Panc1 (cell line): ENCODE results near the gene FHL2. TPM values are rescaled to one million over a fixed set of nuclear protein-coding genes. Genes with fewer than 3 reads are reported as not detected.

Source experiments
- ATAC-seq: fragments of 200-7000 bp; cut with Tn5 transposase; 2 replicates; pipeline ENCODE4 v1.9.1; 2020; ENCODE audit warnings: mild to moderate bottlenecking, moderate library complexity
- BruUV-seq: library from RNA; stranded (reverse); fragments of 400-500 nt; replicated peaks from 2 replicates; lab custom pipeline; 2021; lab: Mats Ljungman, UMichigan
- CTCF ChIA-PET: fragments of 300-600 bp; sonication (Branson Sonifier 250); formaldehyde crosslinking; loops from one replicate; lab custom pipeline; 2022; ENCODE audit warnings: antibody characterized with exemption; lab: Charles Lee
- POLR2A ChIA-PET: fragments of 300-600 bp; sonication (Branson Sonifier 250); formaldehyde crosslinking; loops from one replicate; lab custom pipeline; 2022; ENCODE audit warnings: antibody characterized with exemption; lab: Charles Lee
- DNase-seq: peaks from one replicate; pipeline ENCODE4 v3.0.0-alpha.2; 2010; ENCODE audit warnings: low read depth, low spot score
- H3K27ac ChIP-seq: 2 replicates; pipeline ENCODE4 v1.5.1; 2011; ENCODE audit warnings: mild to moderate bottlenecking, low read length, inconsistent platforms
- H3K27me3 ChIP-seq: fragments of 200-500 bp; sonication (Bioruptor generic); 2 replicates; pipeline ENCODE4 v1.6.0; 2014; ENCODE audit warnings: low read length, inconsistent platforms; ENCODE audit not compliant: control insufficient read depth, insufficient read depth
- H3K36me3 ChIP-seq: fragments of 200-500 bp; sonication (Bioruptor generic); 2 replicates; pipeline ENCODE4 v1.5.1; 2014; ENCODE audit warnings: inconsistent platforms, mild to moderate bottlenecking, low read length, moderate library complexity; ENCODE audit not compliant: control insufficient read depth, insufficient read depth
- H3K4me1 ChIP-seq: 2 replicates; pipeline ENCODE4 v1.5.1; 2011; ENCODE audit warnings: inconsistent platforms, mild to moderate bottlenecking, low read length, moderate library complexity; ENCODE audit not compliant: control insufficient read depth, insufficient read depth
- H3K4me3 ChIP-seq, 2 experiments: 2 replicates each; pipeline ENCODE4 v1.5.1; 2011 to 2012; ENCODE audit warnings: low read depth in 2 of 2, low read length in 2 of 2, mild to moderate bottlenecking in 2 of 2, inconsistent platforms in 1 of 2, moderate library complexity in 1 of 2
- H3K9me3 ChIP-seq: fragments of 200-500 bp; sonication (Bioruptor generic); 2 replicates; pipeline ENCODE4 v1.5.1; 2014; ENCODE audit warnings: low read depth, mild to moderate bottlenecking, inconsistent platforms, low read length, moderate library complexity; ENCODE audit not compliant: control insufficient read depth, insufficient read depth
- CTCF ChIP-seq: fragments of 450-650 bp; IDR thresholded peaks from 2 replicates; pipeline ENCODE4 v1.5.1; 2017; ENCODE audit warnings: mild to moderate bottlenecking
- POLR2AphosphoS5 ChIP-seq: IDR thresholded peaks from 2 replicates; pipeline ENCODE4 v1.6.1; 2012; ENCODE audit warnings: mild to moderate bottlenecking, low read depth, low read length, moderate library complexity
- REST ChIP-seq, 2 experiments: IDR thresholded peaks; 2 replicates each; pipeline ENCODE4 v1.6.1; 2011 to 2012; ENCODE audit warnings: low read depth in 2 of 2, control low read depth in 1 of 2, low read length in 1 of 2, mild to moderate bottlenecking in 1 of 2, moderate library complexity in 1 of 2; ENCODE audit not compliant: insufficient read depth in 1 of 2
- SIN3A ChIP-seq: IDR thresholded peaks from 2 replicates; pipeline ENCODE4 v1.6.1; 2012; ENCODE audit warnings: low read depth, mild to moderate bottlenecking, low read length, moderate library complexity, borderline replicate concordance; ENCODE audit not compliant: insufficient read depth
- TCF7L2 ChIP-seq: IDR thresholded peaks from 2 replicates; pipeline ENCODE4 v1.6.1; 2011; ENCODE audit warnings: mild to moderate bottlenecking, low read depth, low read length, inconsistent platforms
- in situ Hi-C: cut with HindIII; loops from 2 replicates; pipeline ENCODE4 v1.10.0; 2016; ENCODE audit warnings: low sequenced_read_pairs, low pct_unique_long_range_greater_than_20kb
- intact Hi-C: fragments of 100-400 bp; cut with micrococcal nuclease; formaldehyde crosslinking; loops from one replicate; pipeline ENCODE4 v1.10.0; 2022; ENCODE audit not compliant: unreplicated experiment
- total RNA-seq: library from RNA; stranded (reverse); gene quantifications from one replicate; pipeline ENCODE4 v1.2.1, GENCODE V29; 2021; ENCODE audit not compliant: unreplicated experiment

The FHL2 gene
- total RNA-seq, 1 experiment from 2014 or later = 378 TPM

GRCh38 chr2:105415007-105415406 is 16.2 kb upstream of the FHL2 start:
- ChIA-PET POLR2A (no interaction called here), CTCF (no interaction called here)
- Histone ChIP-seq H3K4me3 (no peak overlapping the region), H3K36me3 (no peaks in the 10 kb centered on the region), H3K9me3 (peaks cover 13% of the 10 kb centered on the region; the same call in 1 of the 2 replicates), H3K4me1 (peaks cover 11% of the 10 kb centered on the region), H3K27me3 (no peaks in the 10 kb centered on the region), H3K27ac (peak overlapping the region; percentile 70)
- ATAC-seq (no peak), DNase-seq (no peak)
- in situ Hi-C loops = no loop called here
- intact Hi-C loops = no loop called here
- BruUV-seq = no TSS peak
- TF ChIP-seq SIN3A = no peak
- TF ChIP-seq TCF7L2 = no peak
- TF ChIP-seq CTCF = no peak
- no peak for TF ChIP-seq POLR2AphosphoS5
- TF ChIP-seq REST (IDR thresholded peaks at IDR 0.05; ENCODE audit: insufficient read depth in 1 of 2, low read depth in 2 of 2, low read length in 1 of 2) = no peak

- H3K9me3 ChIP-seq = no peaks in the 10 kb centered on the region
- intact Hi-C loops (no loop called here), in situ Hi-C loops (no loop called here)
- no peak for TF ChIP-seq REST (IDR thresholded peaks at IDR 0.05; ENCODE audit: insufficient read depth in 1 of 2, low read depth in 2 of 2, low read length in 1 of 2)
- no peak for TF ChIP-seq CTCF
- TF ChIP-seq SIN3A = no peak
- TF ChIP-seq TCF7L2 = no peak
- no peak for TF ChIP-seq POLR2AphosphoS5
- H3K36me3 ChIP-seq = no peaks in the 10 kb centered on the region
- DNase-seq (no peak), ATAC-seq (no peak)
- H3K4me3 ChIP-seq = no peak overlapping the region
- H3K4me1 ChIP-seq = peaks cover 25% of the 10 kb centered on the region
- H3K27ac ChIP-seq = peak overlapping the region; percentile 100
- H3K27me3 ChIP-seq = no peaks in the 10 kb centered on the region
- no TSS peak for BruUV-seq
- ChIA-PET POLR2A (no interaction called here), CTCF (no interaction called here)
These were observed 14.4 kb upstream of the FHL2 start for GRCh38 chr2:105413206-105413605.
